CD4-positive, CD25-positive, alpha-beta regulatory T cell (primary cell): Measurements from ENCODE around the gene PRR16. TPM values are rescaled to one million over a fixed set of nuclear protein-coding genes. Genes with fewer than 3 reads are reported as not detected.

Source experiments
- ATAC-seq, 2 donors: fragments of 150-1000 bp; cut with Tn5 transposase; one replicate each; pipeline ENCODE4 v1.10.0; 2021; ENCODE audit warnings: low read depth in 2 of 2, moderate number of reproducible peaks in 2 of 2, moderate library complexity in 1 of 2
- DNase-seq, 3 donors: peaks; one replicate each; pipeline versions ENCODE4 v3.0.0 to v3.0.0-alpha.2; 2012 to 2022; ENCODE audit warnings: mixed read lengths in 1 of 3
- H3K27ac ChIP-seq: one replicate; pipeline ENCODE4 v1.7.0; 2013; ENCODE audit warnings: mild to moderate bottlenecking, low read length; ENCODE audit not compliant: insufficient read depth, poor library complexity, severe bottlenecking
- H3K27me3 ChIP-seq: one replicate; pipeline ENCODE4 v1.7.0; 2013; ENCODE audit warnings: low read length; ENCODE audit not compliant: control insufficient read depth, insufficient read depth
- H3K36me3 ChIP-seq: one replicate; pipeline ENCODE4 v1.7.0; 2013; ENCODE audit warnings: mild to moderate bottlenecking, low read length, moderate library complexity; ENCODE audit not compliant: control insufficient read depth, insufficient read depth
- H3K4me1 ChIP-seq: 2 replicates; pipeline ENCODE4 v1.7.0; 2013; ENCODE audit warnings: mild to moderate bottlenecking, low read length; ENCODE audit not compliant: insufficient read depth, control insufficient read depth, poor library complexity, severe bottlenecking
- H3K4me3 ChIP-seq: one replicate; pipeline ENCODE4 v1.7.0; 2013; ENCODE audit warnings: low read depth, mild to moderate bottlenecking, low read length, moderate library complexity
- H3K9me3 ChIP-seq, 2 experiments: 1 replicate in 1 of 2; 2 replicates in 1 of 2; pipeline ENCODE4 v1.7.0; 2013; ENCODE audit warnings: low read length in 2 of 2, mild to moderate bottlenecking in 1 of 2, moderate library complexity in 1 of 2; ENCODE audit not compliant: control insufficient read depth in 2 of 2
- H3K27ac Mint-ChIP-seq, 3 donors: one replicate each; pipeline ENCODE4 v1.8.0; 2020 to 2022; ENCODE audit warnings: mild to moderate bottlenecking in 3 of 3, mixed read lengths in 3 of 3, moderate library complexity in 2 of 3
- H3K27me3 Mint-ChIP-seq: one replicate; pipeline ENCODE4 v1.8.0; 2022; ENCODE audit warnings: mild to moderate bottlenecking, mixed read lengths
- H3K36me3 Mint-ChIP-seq: one replicate; pipeline ENCODE4 v1.8.0; 2020; ENCODE audit warnings: mixed read lengths
- H3K4me1 Mint-ChIP-seq, 4 donors: one replicate each; pipeline ENCODE4 v1.8.0; 2020 to 2022; ENCODE audit warnings: mixed read lengths in 4 of 4, mild to moderate bottlenecking in 1 of 4
- H3K4me3 Mint-ChIP-seq, 4 donors: one replicate each; pipeline ENCODE4 v1.8.0; 2020 to 2022; ENCODE audit warnings: mild to moderate bottlenecking in 4 of 4, mixed read lengths in 4 of 4, moderate library complexity in 3 of 4
- H3K9me3 Mint-ChIP-seq, 7 donors: one replicate each; pipeline ENCODE4 v1.8.0; 2020 to 2022; ENCODE audit warnings: mixed read lengths in 7 of 7, mild to moderate bottlenecking in 3 of 7, moderate library complexity in 2 of 7
- polyA plus RNA-seq, 4 donors: library from polyadenylated mRNA; unstranded; fragments of 300-500 nt; fragmentation: Illumina TruSeq; gene quantifications; one replicate each; pipeline ENCODE4 v1.2.3, GENCODE V29; 2021
- total RNA-seq: library from RNA; stranded (reverse); gene quantifications from one replicate; pipeline ENCODE4 v1.2.3, GENCODE V29; 2022

Gene PRR16
- total and polyA plus RNA-seq, 5 donors from 2014 or later, result not detected

DNA sequence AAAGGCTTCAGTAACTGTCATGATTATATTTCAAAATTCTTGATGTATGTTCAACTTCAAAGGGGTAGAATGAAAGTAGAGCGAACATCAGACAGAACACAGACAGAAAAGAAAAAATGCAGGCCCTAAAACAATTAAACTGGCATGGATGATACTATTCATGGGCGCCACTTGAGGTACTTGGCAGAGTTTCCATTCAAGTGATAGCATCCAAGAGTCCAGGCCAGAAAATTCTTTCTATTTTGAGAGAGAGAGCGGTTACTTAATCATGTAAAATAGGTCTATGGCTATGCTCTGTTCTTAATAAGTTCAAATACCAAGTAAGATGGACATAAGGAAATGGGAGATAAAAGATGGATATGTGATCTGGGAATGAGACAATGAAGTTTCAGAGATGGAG is 21.4 kb upstream of the PRR16 start:
- Mint-ChIP-seq H3K36me3 (no peaks in the 10 kb centered on the region), H3K27me3 (no peaks in the 10 kb centered on the region), H3K9me3 (peaks cover 0 to 4% (median 0%) of the 10 kb centered on the region in 7 donors), H3K27ac (no peak overlapping the region), H3K4me1 (no peaks in the 10 kb centered on the region), H3K4me3 (no peak overlapping the region)
- ATAC-seq (no peak), DNase-seq (no peak)
- Histone ChIP-seq H3K4me1 (no peaks in the 10 kb centered on the region), H3K9me3 (no peaks in the 10 kb centered on the region), H3K27ac (no peak overlapping the region), H3K36me3 (no peaks in the 10 kb centered on the region), H3K27me3 (no peaks in the 10 kb centered on the region), H3K4me3 (no peak overlapping the region)

DNA sequence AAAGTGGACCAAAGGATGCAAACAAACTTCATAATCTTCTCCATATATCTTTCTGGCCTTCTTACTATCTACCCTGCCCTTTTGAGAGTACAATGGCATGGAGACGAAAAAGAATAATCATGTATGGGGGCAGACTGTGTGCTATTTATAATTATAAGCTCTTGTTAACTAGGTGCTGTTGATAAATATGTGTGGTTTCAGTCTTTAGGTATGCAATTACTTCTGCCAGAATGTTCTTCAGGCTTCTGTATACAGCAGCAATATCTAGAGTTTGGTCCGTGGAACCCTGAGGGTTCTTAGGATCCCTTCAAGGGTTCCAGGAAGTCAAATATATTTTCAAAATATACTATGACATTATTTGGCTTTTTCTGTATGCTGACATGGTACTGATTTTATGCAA is 20.5 kb upstream of the PRR16 start:
- ATAC-seq (no peak), DNase-seq (no peak)
- H3K4me3 Mint-ChIP-seq, result no peak overlapping the region
- no peak overlapping the region for H3K4me3 ChIP-seq
- peaks cover 0 to 4% (median 0%) of the 10 kb centered on the region in 7 donors for H3K9me3 Mint-ChIP-seq
- H3K36me3 ChIP-seq, result no peaks in the 10 kb centered on the region
- H3K4me1 ChIP-seq, result no peaks in the 10 kb centered on the region
- H3K27ac ChIP-seq, result no peak overlapping the region
- H3K36me3 Mint-ChIP-seq, result no peaks in the 10 kb centered on the region
- H3K4me1 Mint-ChIP-seq, result no peaks in the 10 kb centered on the region
- H3K27me3 ChIP-seq, result no peaks in the 10 kb centered on the region
- H3K9me3 ChIP-seq, result no peaks in the 10 kb centered on the region
- H3K27ac Mint-ChIP-seq, result peak overlapping the region in 1 of 3 donors; percentile 7
- H3K27me3 Mint-ChIP-seq, result no peaks in the 10 kb centered on the region

DNA sequence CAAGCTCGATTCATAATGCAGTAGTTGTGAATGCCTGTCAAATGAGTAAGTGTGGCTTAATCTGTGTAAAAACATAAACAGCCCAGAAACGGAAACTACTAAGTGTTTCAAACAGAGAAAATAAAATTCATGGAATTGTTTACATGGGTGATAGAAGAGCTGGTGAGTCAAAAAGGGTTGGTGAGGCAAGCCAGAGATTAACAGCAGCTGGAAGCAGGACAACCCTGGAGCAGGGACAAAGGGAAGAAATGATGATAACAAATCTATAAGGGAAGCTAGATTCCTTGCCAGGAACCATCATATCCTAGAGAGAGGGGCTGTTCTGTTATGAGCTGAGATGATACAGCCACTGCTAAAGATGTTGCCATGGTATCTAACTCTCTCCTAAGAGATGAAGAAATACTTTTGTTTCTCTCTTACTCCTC is 18.0 kb upstream of the PRR16 start:
- Histone ChIP-seq H3K27ac (no peak overlapping the region), H3K4me1 (no peaks in the 10 kb centered on the region), H3K9me3 (no peaks in the 10 kb centered on the region), H3K27me3 (no peaks in the 10 kb centered on the region), H3K36me3 (no peaks in the 10 kb centered on the region), H3K4me3 (no peak overlapping the region)
- H3K27me3 Mint-ChIP-seq, result no peaks in the 10 kb centered on the region
- H3K36me3 Mint-ChIP-seq, result no peaks in the 10 kb centered on the region
- peaks cover 0 to 4% (median 0%) of the 10 kb centered on the region in 7 donors for H3K9me3 Mint-ChIP-seq
- ATAC-seq (no peak), DNase-seq (no peak)
- H3K27ac Mint-ChIP-seq, result no peak overlapping the region
- H3K4me1 Mint-ChIP-seq, result no peaks in the 10 kb centered on the region
- H3K4me3 Mint-ChIP-seq, result no peak overlapping the region

DNA sequence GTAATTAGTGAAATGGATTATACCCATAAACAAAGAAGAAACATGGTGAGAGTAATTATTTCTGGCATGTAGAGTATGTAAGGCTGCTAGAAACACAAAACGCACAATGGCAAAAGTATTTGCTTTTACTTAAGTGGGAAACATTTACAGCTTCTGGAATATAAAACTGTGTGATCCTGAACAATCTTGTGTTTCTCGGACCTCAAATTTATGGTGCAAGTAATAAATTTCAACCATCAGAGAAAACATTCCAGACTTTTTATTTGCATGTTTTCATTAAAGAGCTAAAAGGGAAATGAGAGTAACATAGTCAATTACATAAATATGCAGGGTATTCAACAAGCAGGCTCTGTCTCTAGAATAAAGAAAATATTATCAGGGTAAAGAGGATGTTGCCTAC is 17.2 kb upstream of the PRR16 start:
- Mint-ChIP-seq H3K27me3 (no peaks in the 10 kb centered on the region), H3K4me3 (no peak overlapping the region), H3K27ac (no peak overlapping the region), H3K9me3 (peaks cover 0 to 4% (median 0%) of the 10 kb centered on the region in 7 donors), H3K36me3 (no peaks in the 10 kb centered on the region), H3K4me1 (no peaks in the 10 kb centered on the region)
- Histone ChIP-seq H3K4me3 (no peak overlapping the region), H3K4me1 (no peaks in the 10 kb centered on the region), H3K36me3 (no peaks in the 10 kb centered on the region), H3K9me3 (no peaks in the 10 kb centered on the region), H3K27ac (no peak overlapping the region), H3K27me3 (no peaks in the 10 kb centered on the region)
- ATAC-seq (no peak), DNase-seq (no peak)

DNA sequence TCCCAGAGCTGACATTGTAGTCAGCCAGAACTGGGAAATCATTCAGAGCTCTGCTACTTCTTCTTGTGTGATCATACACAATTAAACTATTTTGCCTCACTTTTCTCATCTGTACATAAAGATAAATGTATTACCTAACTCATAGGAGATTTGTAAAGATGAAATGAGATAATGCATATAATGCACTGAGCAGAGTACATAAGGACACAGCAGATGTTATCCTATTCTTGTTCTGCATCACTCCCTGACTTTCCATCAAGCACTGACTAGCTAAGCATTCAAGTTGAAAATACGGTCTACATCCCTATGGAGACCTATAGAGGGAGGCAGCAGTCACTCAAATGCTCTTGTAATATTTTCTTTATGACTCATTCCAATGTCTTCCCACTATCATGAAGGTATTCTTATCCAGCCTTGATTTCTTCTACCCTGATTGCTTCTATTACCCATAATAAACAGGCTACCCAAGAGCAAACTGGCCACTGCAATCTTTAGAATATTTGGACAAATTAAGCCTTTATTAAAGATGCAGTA is 16.3 kb upstream of the PRR16 start:
- Mint-ChIP-seq H3K36me3 (no peaks in the 10 kb centered on the region), H3K27me3 (no peaks in the 10 kb centered on the region), H3K4me3 (no peak overlapping the region), H3K27ac (no peak overlapping the region), H3K9me3 (peaks cover 0 to 3% (median 0%) of the 10 kb centered on the region in 7 donors), H3K4me1 (no peaks in the 10 kb centered on the region)
- H3K4me3 ChIP-seq, result no peak overlapping the region
- DNase-seq, result no peak
- no peaks in the 10 kb centered on the region for H3K27me3 ChIP-seq
- H3K36me3 ChIP-seq, result no peaks in the 10 kb centered on the region
- no peaks in the 10 kb centered on the region for H3K4me1 ChIP-seq
- no peaks in the 10 kb centered on the region for H3K9me3 ChIP-seq
- no peak for ATAC-seq
- no peak overlapping the region for H3K27ac ChIP-seq

DNA sequence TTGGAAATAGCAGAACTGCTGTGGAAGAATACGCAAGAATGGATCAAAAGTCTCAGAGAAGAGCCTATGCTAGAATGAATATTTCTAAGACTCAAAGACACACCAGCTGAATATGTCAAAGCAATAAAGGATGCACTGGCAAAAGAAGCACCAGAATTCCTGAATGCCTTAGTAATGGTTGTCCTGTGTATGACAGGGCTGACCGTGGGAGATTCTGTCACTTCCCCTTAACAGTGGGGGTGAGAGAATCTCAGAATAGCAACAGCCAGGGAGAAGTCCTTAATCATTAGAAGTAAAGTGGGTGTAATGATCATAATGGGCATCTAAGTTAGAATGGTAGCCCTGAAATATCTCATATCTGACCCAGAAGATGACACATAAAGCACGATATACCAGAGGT is 14.6 kb upstream of the PRR16 start:
- Mint-ChIP-seq H3K36me3 (no peaks in the 10 kb centered on the region), H3K4me3 (no peak overlapping the region), H3K27ac (no peak overlapping the region), H3K27me3 (no peaks in the 10 kb centered on the region), H3K9me3 (peaks cover 0 to 2% (median 0%) of the 10 kb centered on the region in 7 donors), H3K4me1 (no peaks in the 10 kb centered on the region)
- DNase-seq (no peak), ATAC-seq (no peak)
- no peak overlapping the region for H3K27ac ChIP-seq
- no peaks in the 10 kb centered on the region for H3K4me1 ChIP-seq
- no peaks in the 10 kb centered on the region for H3K27me3 ChIP-seq
- no peaks in the 10 kb centered on the region for H3K9me3 ChIP-seq
- no peak overlapping the region for H3K4me3 ChIP-seq
- H3K36me3 ChIP-seq, result no peaks in the 10 kb centered on the region

DNA sequence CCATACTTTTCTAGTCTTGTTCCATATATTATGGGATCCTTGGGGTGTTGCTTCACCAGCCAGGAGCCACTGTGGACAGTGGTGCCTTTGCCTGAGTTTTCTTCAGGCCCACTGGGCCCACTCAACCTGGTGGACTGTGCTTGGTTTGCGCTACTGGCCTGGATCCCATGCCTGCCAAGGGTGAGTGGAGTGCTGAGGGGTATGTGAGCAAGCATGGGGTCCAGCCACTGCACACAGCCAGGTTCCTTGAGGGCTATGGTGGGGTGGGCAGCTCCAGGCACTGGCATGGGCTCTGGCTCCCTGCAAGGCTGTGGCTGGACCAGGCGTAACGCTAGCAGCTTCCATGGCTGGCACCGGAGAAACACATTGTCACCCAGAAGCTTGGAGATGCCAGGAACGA is 13.2 kb upstream of the PRR16 start:
- Mint-ChIP-seq H3K4me3 (no peak overlapping the region), H3K36me3 (no peaks in the 10 kb centered on the region), H3K27me3 (no peaks in the 10 kb centered on the region), H3K9me3 (peaks cover 0 to 2% (median 0%) of the 10 kb centered on the region in 7 donors), H3K27ac (no peak overlapping the region), H3K4me1 (no peaks in the 10 kb centered on the region)
- no peak overlapping the region for H3K27ac ChIP-seq
- H3K36me3 ChIP-seq, result no peaks in the 10 kb centered on the region
- no peak for ATAC-seq
- H3K4me3 ChIP-seq, result no peak overlapping the region
- no peaks in the 10 kb centered on the region for H3K9me3 ChIP-seq
- DNase-seq, result no peak
- H3K27me3 ChIP-seq, result no peaks in the 10 kb centered on the region
- H3K4me1 ChIP-seq, result no peaks in the 10 kb centered on the region

DNA sequence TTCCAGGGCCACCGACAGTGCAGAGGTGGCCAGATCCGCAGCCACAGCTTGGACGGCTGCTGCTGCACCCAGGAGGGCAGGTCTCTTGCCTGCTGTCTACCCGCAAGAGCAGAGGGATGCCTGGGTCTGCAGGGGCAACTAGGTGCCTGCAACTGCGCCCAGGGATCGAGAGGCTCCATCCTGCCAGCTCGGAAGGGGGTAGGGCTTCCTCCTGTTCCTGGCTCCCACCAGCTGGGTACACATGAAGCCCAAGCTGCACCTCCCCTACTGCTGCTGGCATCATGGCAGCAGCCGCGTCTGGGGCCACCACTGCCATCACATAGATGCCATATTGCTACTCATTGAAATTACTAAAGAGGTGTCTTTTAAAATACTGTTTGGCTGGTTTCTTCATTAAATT is 12.7 kb upstream of the PRR16 start:
- H3K4me1 Mint-ChIP-seq, result no peaks in the 10 kb centered on the region
- Histone ChIP-seq H3K4me1 (no peaks in the 10 kb centered on the region), H3K9me3 (no peaks in the 10 kb centered on the region), H3K4me3 (no peak overlapping the region), H3K27me3 (no peaks in the 10 kb centered on the region), H3K27ac (no peak overlapping the region), H3K36me3 (no peaks in the 10 kb centered on the region)
- H3K27ac Mint-ChIP-seq, result no peak overlapping the region
- H3K36me3 Mint-ChIP-seq, result no peaks in the 10 kb centered on the region
- no peaks in the 10 kb centered on the region for H3K27me3 Mint-ChIP-seq
- DNase-seq (no peak), ATAC-seq (no peak)
- H3K9me3 Mint-ChIP-seq, result peaks cover 0 to 2% (median 0%) of the 10 kb centered on the region in 7 donors
- no peak overlapping the region for H3K4me3 Mint-ChIP-seq
